K562 (cell line): Measurements from ENCODE around the gene TRIM24. TPM values are rescaled to one million over a fixed set of nuclear protein-coding genes. Genes with fewer than 3 reads are reported as not detected.

ENCODE experiments used
- ATF7 ChIP-seq: fragments of 450-650 bp; IDR thresholded peaks from 2 replicates; pipeline ENCODE4 v1.7.1; 2014; ENCODE audit warnings: mild to moderate bottlenecking, moderate library complexity
- BRF1 ChIP-seq: IDR thresholded peaks from 3 replicates; pipeline ENCODE4 v1.6.1; 2011; ENCODE audit warnings: borderline replicate concordance, mild to moderate bottlenecking; ENCODE audit not compliant: insufficient read length; ENCODE audit errors: extremely low read depth
- CBFA2T2 ChIP-seq: fragments of 450-650 bp; conservative IDR thresholded peaks from 2 replicates; pipeline ENCODE4 v1.6.1; 2017; ENCODE audit warnings: mild to moderate bottlenecking
- CEBPG ChIP-seq, 3 experiments: fragments of 200-800 bp in 1 of 3; sonication (Bioruptor generic) in 1 of 3; sonication (generic) in 1 of 3; formaldehyde crosslinking in 1 of 3; IDR thresholded peaks in 2 of 3; conservative IDR thresholded peaks in 1 of 3; 2 replicates each; pipeline versions ENCODE4 v1.6.1 to v1.8.0; 2016 to 2022; ENCODE audit warnings: missing compliant biosample characterization in 2 of 3, missing genetic modification characterization in 2 of 3, mild to moderate bottlenecking in 1 of 3, missing genetic modification reagents in 1 of 3
- ESRRA ChIP-seq: fragments of 450-650 bp; IDR thresholded peaks from 2 replicates; pipeline ENCODE4 v1.6.1; 2014; ENCODE audit warnings: low read depth, mild to moderate bottlenecking, moderate library complexity, borderline replicate concordance
- GATA2 ChIP-seq: sonication (generic); formaldehyde crosslinking; IDR thresholded peaks from 2 replicates; pipeline ENCODE4 v1.4.0; 2020; ENCODE audit warnings: mild to moderate bottlenecking, missing genetic modification reagents
- GTF2F1 ChIP-seq: IDR thresholded peaks from 2 replicates; pipeline ENCODE4 v1.6.1; 2011; ENCODE audit warnings: low read depth, low read length, improper control_type of control experiment
- HMGN3 ChIP-seq: IDR thresholded peaks from 2 replicates; pipeline ENCODE4 v1.6.1; 2011; ENCODE audit warnings: borderline replicate concordance, low read depth, mild to moderate bottlenecking, mixed read lengths, low read length; ENCODE audit not compliant: insufficient read length; ENCODE audit errors: extremely low read depth
- MEIS2 ChIP-seq: fragments of 450-650 bp; IDR thresholded peaks from 2 replicates; pipeline ENCODE4 v1.6.1; 2014; ENCODE audit warnings: mild to moderate bottlenecking; ENCODE audit not compliant: partially characterized antibody
- MTA3 ChIP-seq: fragments of 450-650 bp; formaldehyde crosslinking; IDR thresholded peaks from 2 replicates; pipeline ENCODE4 v1.6.1; 2017; ENCODE audit warnings: mild to moderate bottlenecking, borderline replicate concordance
- NR0B1 ChIP-seq: fragments of 450-650 bp; IDR thresholded peaks from one replicate; pipeline ENCODE4 v1.6.1; 2018; ENCODE audit warnings: mild to moderate bottlenecking, moderate library complexity; ENCODE audit not compliant: partially characterized antibody
- PCBP2 ChIP-seq: fragments of 200-400 bp; formaldehyde crosslinking; IDR thresholded peaks from 2 replicates; pipeline ENCODE4 v1.6.1; 2018; ENCODE audit warnings: low read length, low read depth, mild to moderate bottlenecking, moderate library complexity; ENCODE audit not compliant: poor library complexity, severe bottlenecking
- RBBP5 ChIP-seq: fragments of 200-600 bp; sonication (generic); IDR thresholded peaks from 2 replicates; pipeline ENCODE4 v1.6.1; 2012; ENCODE audit warnings: borderline replicate concordance, mild to moderate bottlenecking, low read length, control low read depth, inconsistent platforms; ENCODE audit not compliant: insufficient read depth, poor library complexity, severe bottlenecking
- SETDB1 ChIP-seq: IDR thresholded peaks from one replicate; pipeline ENCODE4 v1.6.1; 2012; ENCODE audit warnings: low read length, control low read depth, inconsistent platforms
- SP2 ChIP-seq: IDR thresholded peaks from 2 replicates; pipeline ENCODE4 v1.6.1; 2011; ENCODE audit warnings: mild to moderate bottlenecking, low read depth, low read length, moderate library complexity; ENCODE audit not compliant: poor library complexity, severe bottlenecking; ENCODE audit errors: extremely low read depth
- SPI1 ChIP-seq: IDR thresholded peaks from 2 replicates; pipeline ENCODE4 v1.6.1; 2011; ENCODE audit warnings: low read depth, low read length, control low read depth, borderline replicate concordance
- SRSF9 ChIP-seq: fragments of 200-400 bp; formaldehyde crosslinking; IDR thresholded peaks from 2 replicates; pipeline ENCODE4 v1.6.1; 2017; ENCODE audit warnings: low read depth, low read length, borderline replicate concordance
- TRIM28 ChIP-seq: fragments of 450-650 bp; IDR thresholded peaks from 2 replicates; pipeline ENCODE4 v1.6.1; 2017
- ZNF133 ChIP-seq: fragments of 250-450 bp; sonication (Bioruptor Pico); IDR thresholded peaks from 2 replicates; pipeline ENCODE4 v1.4.0; 2020; ENCODE audit warnings: mild to moderate bottlenecking
- ZNF217 ChIP-seq: sonication (generic); formaldehyde crosslinking; IDR thresholded peaks from 2 replicates; pipeline ENCODE4 v1.8.0; 2022; ENCODE audit warnings: mild to moderate bottlenecking, missing genetic modification reagents
- ZNF232 ChIP-seq: sonication (generic); formaldehyde crosslinking; IDR thresholded peaks from 2 replicates; pipeline ENCODE4 v1.8.0; 2022; ENCODE audit warnings: mild to moderate bottlenecking, missing genetic modification reagents
- ZNF24 ChIP-seq: fragments of 450-650 bp; IDR thresholded peaks from 2 replicates; pipeline ENCODE4 v1.6.1; 2016
- ZNF507 ChIP-seq: conservative IDR thresholded peaks from 2 replicates; pipeline ENCODE4 v1.6.1; 2017; ENCODE audit warnings: missing genetic modification characterization, missing compliant biosample characterization
- polyA plus RNA-seq, 8 experiments: library from polyadenylated mRNA; depleted of rRNA in 4 of 8; stranded (reverse) in 5 of 8; unstranded in 3 of 8; fragments of >200 nt; fragmentation: Nextera tagmentation in 2 of 8; fragmentation: Illumina TruSeq in 1 of 8; extraction: Ambion mirVana in 2 of 8; extraction: Trizol in 1 of 8; gene quantifications; 2 replicates each; pipeline versions ENCODE4 v1.2.1 to v1.2.3, GENCODE V29; 2011 to 2014; ENCODE audit warnings: inconsistent platforms in 1 of 8, missing spikeins in 1 of 8
- total RNA-seq, 7 experiments: library from RNA; depleted of rRNA in 6 of 7; stranded (reverse); fragments of >200 nt in 6 of 7; fragmentation: Illumina TruSeq in 2 of 7; extraction: Trizol in 2 of 7; gene quantifications; 2 replicates each; pipeline versions ENCODE4 v1.2.1 to v1.2.3, GENCODE V29; 2011 to 2021; ENCODE audit warnings: low replicate concordance in 1 of 7
- TF ChIP-seq, protein P1 (sequence below), 2 experiments: fragments of 450-650 bp in 1 of 2; sonication (generic) in 1 of 2; formaldehyde crosslinking; conservative IDR thresholded peaks; 2 replicates each; pipeline versions ENCODE4 v1.4.0 to v1.8.1; 2020 to 2022; ENCODE audit warnings: mild to moderate bottlenecking in 1 of 2, missing genetic modification reagents in 1 of 2

The TRIM24 gene
- total and polyA plus RNA-seq, 9 of the 15 experiments (the other 6 are each of a cell fraction or from before 2014, with no cell fraction given): 13.4 to 74.0 (median 41.7) TPM

GRCh38 chr7:138460649-138461607 lies 869 bp downstream of the TRIM24 start (continued):
- peak; percentile 92 for TF ChIP-seq MEIS2
- TF ChIP-seq HMGN3: peak; percentile 72
- peak; percentile 14; the same call in 1 of the 2 replicates for TF ChIP-seq ZNF232
- no peak for TF ChIP-seq SP2
- no peak for TF ChIP-seq SPI1
- TF ChIP-seq CBFA2T2: no peak
- TF ChIP-seq, protein P1, sequence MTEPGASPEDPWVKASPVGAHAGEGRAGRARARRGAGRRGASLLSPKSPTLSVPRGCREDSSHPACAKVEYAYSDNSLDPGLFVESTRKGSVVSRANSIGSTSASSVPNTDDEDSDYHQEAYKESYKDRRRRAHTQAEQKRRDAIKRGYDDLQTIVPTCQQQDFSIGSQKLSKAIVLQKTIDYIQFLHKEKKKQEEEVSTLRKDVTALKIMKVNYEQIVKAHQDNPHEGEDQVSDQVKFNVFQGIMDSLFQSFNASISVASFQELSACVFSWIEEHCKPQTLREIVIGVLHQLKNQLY (CRISPR knock-in tag; conservative IDR thresholded peaks at IDR 0.05): no peak
- 0 out of 2 replicates have a peak, but pooled peaks have one; percentile 16 for TF ChIP-seq ZNF24
- TF ChIP-seq ZNF133 (CRISPR knock-in tag): no peak
- TF ChIP-seq RBBP5: peak; percentile 98
- TF ChIP-seq SETDB1: no peak
- peak; percentile 65 for TF ChIP-seq ATF7
- TF ChIP-seq SRSF9: no peak
- TF ChIP-seq GATA2: no peak
- TF ChIP-seq NR0B1: no peak
- no peak for TF ChIP-seq BRF1
- peak; percentile 36 for TF ChIP-seq PCBP2
- TF ChIP-seq ZNF507: peak; percentile 38; the same call in 1 of the 2 replicates
- TF ChIP-seq GTF2F1: no peak
- no peak for TF ChIP-seq TRIM28
- TF ChIP-seq CEBPG (CRISPR knock-in tag; IDR thresholded peaks at IDR 0.05): no peak; the same call in 1 of the 2 replicates
- no peak for TF ChIP-seq CEBPG (tag; conservative IDR thresholded peaks at IDR 0.05 in 1 of 2, IDR thresholded peaks at IDR 0.05 in 1 of 2)
- no peak; the same call in none of the 2 replicates for TF ChIP-seq MTA3
- peak; percentile 33; the same call in 1 of the 2 replicates for TF ChIP-seq ESRRA
- TF ChIP-seq ZNF217 (CRISPR knock-in tag): no peak
